GM12878 (cell line): Measurements from ENCODE around the gene DOCK2. TPM values are rescaled to one million over a fixed set of nuclear protein-coding genes. Genes with fewer than 3 reads are reported as not detected.
A peak's percentile ranks its signal among the peaks of the same experiment; 100 is the strongest.

ENCODE experiments used
- ATAC-seq: fragments of 200-7000 bp; cut with Tn5 transposase; 3 replicates; pipeline ENCODE4 v1.9.1; 2020; ENCODE audit warnings: mild to moderate bottlenecking, moderate library complexity
- BruUV-seq: library from RNA; stranded (reverse); fragments of 400-500 nt; replicated peaks from 2 replicates; lab custom pipeline; 2021; lab: Mats Ljungman, UMichigan
- CTCF ChIA-PET: fragments of 300-600 bp; sonication (Branson Sonifier 250); formaldehyde crosslinking; extraction: SDS; loops from one replicate; lab custom pipeline; 2021; ENCODE audit warnings: inconsistent platforms; lab: Yijun Ruan, JAX
- POLR2A ChIA-PET: fragments of 350-600 bp; formaldehyde crosslinking; extraction: SDS; loops from one replicate; lab custom pipeline; 2021; ENCODE audit warnings: inconsistent platforms; lab: Charles Lee
- RAD21 ChIA-PET: fragments of 300-600 bp; sonication (Branson Sonifier 250); formaldehyde crosslinking; loops from one replicate; lab custom pipeline; 2023; ENCODE audit warnings: antibody characterized with exemption; ENCODE audit not compliant: unreplicated experiment; lab: Charles Lee
- SMC1A ChIA-PET: fragments of 300-600 bp; sonication (Branson Sonifier 250); formaldehyde crosslinking; loops from one replicate; lab custom pipeline; 2023; ENCODE audit not compliant: unreplicated experiment, uncharacterized antibody; lab: Charles Lee
- DNase-seq: peaks from one replicate; pipeline ENCODE4 v3.0.0-alpha.2; 2011; ENCODE audit warnings: low read depth, low spot score
- FAIRE-seq: peaks from 3 replicates; lab custom pipeline; 2011; peaks lifted over from hg19 to GRCh38; lab: Jason Lieb, UNC
- H2AFZ ChIP-seq: 2 replicates; pipeline ENCODE4 v1.6.0; 2011; ENCODE audit warnings: low read depth, low read length, control low read depth; ENCODE audit not compliant: control insufficient read depth
- H3K27ac ChIP-seq: 2 replicates; pipeline ENCODE4 v1.5.1; 2011; ENCODE audit warnings: control low read depth; ENCODE audit not compliant: control insufficient read depth, insufficient read depth
- H3K27me3 ChIP-seq, 2 experiments: replicated peaks in 1 of 2; 2 replicates each; pipeline versions ENCODE4 v1.6.0 to v1.6.1; 2011; ENCODE audit warnings: low read length in 1 of 2; ENCODE audit not compliant: control insufficient read depth in 2 of 2, insufficient read depth in 2 of 2
- H3K36me3 ChIP-seq, 2 experiments: 2 replicates each; pipeline ENCODE4 v1.5.1; 2011; ENCODE audit warnings: low read length in 1 of 2; ENCODE audit not compliant: control insufficient read depth in 2 of 2, insufficient read depth in 2 of 2
- H3K4me1 ChIP-seq: 2 replicates; pipeline ENCODE4 v1.6.1; 2011; ENCODE audit warnings: mild to moderate bottlenecking, low read length, moderate library complexity, mixed read lengths; ENCODE audit not compliant: control insufficient read depth, insufficient read depth
- H3K4me2 ChIP-seq: 2 replicates; pipeline ENCODE4 v1.6.0; 2011; ENCODE audit warnings: control low read depth; ENCODE audit not compliant: control insufficient read depth, insufficient read depth
- H3K4me3 ChIP-seq: fragments of 200-600 bp; sonication (generic); 2 replicates; pipeline ENCODE4 v1.5.1; 2016
- H3K79me2 ChIP-seq: 2 replicates; pipeline ENCODE4 v1.6.0; 2011; ENCODE audit warnings: low read length; ENCODE audit not compliant: control insufficient read depth, insufficient read depth
- H3K9ac ChIP-seq: 2 replicates; pipeline ENCODE4 v1.8.0; 2011; ENCODE audit warnings: low read length, control low read depth, mixed read lengths; ENCODE audit not compliant: control insufficient read depth, insufficient read depth
- H3K9me3 ChIP-seq: replicated peaks from 3 replicates; pipeline ENCODE4 v1.5.1; 2011; ENCODE audit warnings: mild to moderate bottlenecking, low read length; ENCODE audit not compliant: control insufficient read depth, insufficient read depth
- H4K20me1 ChIP-seq: 2 replicates; pipeline ENCODE4 v1.6.0; 2011; ENCODE audit not compliant: control insufficient read depth, insufficient read depth
- ASH2L ChIP-seq: fragments of 300-600, 200-600 bp; sonication (generic); IDR thresholded peaks from 2 replicates; pipeline ENCODE4 v1.6.1; 2017; ENCODE audit warnings: low read depth, mild to moderate bottlenecking, borderline replicate concordance
- BRCA1 ChIP-seq: IDR thresholded peaks from 2 replicates; pipeline ENCODE4 v1.6.1; 2011; ENCODE audit warnings: low read depth, low read length, improper control_type of control experiment
- MEF2A ChIP-seq: IDR thresholded peaks from 2 replicates; pipeline ENCODE4 v1.6.1; 2011; ENCODE audit warnings: low read depth, mild to moderate bottlenecking, low read length, moderate library complexity; ENCODE audit not compliant: insufficient read depth
- SMAD1 ChIP-seq: fragments of 450-650 bp; IDR thresholded peaks from 2 replicates; pipeline ENCODE4 v1.6.1; 2018; ENCODE audit warnings: mild to moderate bottlenecking, low read depth; ENCODE audit not compliant: partially characterized antibody
- SP1 ChIP-seq: IDR thresholded peaks from one replicate; pipeline ENCODE4 v1.6.1; 2011; ENCODE audit warnings: low read depth, low read length
- SUZ12 ChIP-seq: fragments of 200-600 bp; sonication (generic); IDR thresholded peaks from one replicate; pipeline ENCODE4 v1.6.1; 2018; ENCODE audit warnings: antibody characterized with exemption, mild to moderate bottlenecking; ENCODE audit not compliant: unreplicated experiment
- TCF3 ChIP-seq: IDR thresholded peaks from 2 replicates; pipeline ENCODE4 v1.6.1; 2012; ENCODE audit warnings: low read depth, mild to moderate bottlenecking, low read length, borderline replicate concordance; ENCODE audit not compliant: insufficient read depth
- TCF7 ChIP-seq: IDR thresholded peaks from 2 replicates; pipeline ENCODE4 v1.6.1; 2014; ENCODE audit warnings: antibody characterized with exemption, borderline replicate concordance
- WGBS: methylation state at CpG from one replicate; pipeline ENCODE4 v1.1.6; 2016; ENCODE audit warnings: low lambda C conversion rate; ENCODE audit not compliant: insufficient replicate concordance, insufficient coverage; ENCODE audit errors: missing lambda C conversion rate; 5-methylcytosine and 5-hydroxymethylcytosine counted together
- in situ Hi-C: fragments of 300-500 bp; cut with MboI; formaldehyde crosslinking; loops from 9 replicates; pipeline ENCODE4 v1.14.3; 2018; ENCODE audit warnings: mixed read lengths
- intact Hi-C: fragments of 100-400 bp; cut with micrococcal nuclease; formaldehyde crosslinking; loops from one replicate; pipeline ENCODE4 v1.14.2; 2022; ENCODE audit not compliant: unreplicated experiment
- polyA plus RNA-seq, 11 experiments: library from polyadenylated mRNA; depleted of rRNA in 4 of 11; unstranded in 6 of 11; stranded (reverse) in 5 of 11; fragments of >200 nt; fragmentation: Nextera tagmentation in 4 of 11; fragmentation: Illumina TruSeq in 1 of 11; extraction: Ambion mirVana in 4 of 11; extraction: Trizol in 1 of 11; gene quantifications; 1 replicate in 1 of 11; 2 replicates in 10 of 11; pipeline versions ENCODE4 v1.2.1 to v1.2.3, GENCODE V29; 2011 to 2016; ENCODE audit warnings: inconsistent platforms in 2 of 11, missing spikeins in 2 of 11, low read depth in 1 of 11
- total RNA-seq, 4 experiments: library from RNA; depleted of rRNA in 3 of 4; stranded (reverse); fragments of >200 nt in 3 of 4; fragmentation: Illumina TruSeq in 1 of 4; extraction: Trizol in 1 of 4; gene quantifications; 2 replicates each; pipeline versions ENCODE4 v1.2.1 to v1.2.3, GENCODE V29; 2013 to 2021
- TF ChIP-seq, protein P1 (sequence below): fragments of 450-650 bp; IDR thresholded peaks from 2 replicates; pipeline ENCODE4 v1.6.1; 2017; ENCODE audit warnings: borderline replicate concordance

DOCK2 gene
- total and polyA plus RNA-seq, 10 of the 15 experiments (the other 5 are each of a cell fraction or from before 2014, with no cell fraction given): 34.2 to 192 (median 118) TPM

DNA sequence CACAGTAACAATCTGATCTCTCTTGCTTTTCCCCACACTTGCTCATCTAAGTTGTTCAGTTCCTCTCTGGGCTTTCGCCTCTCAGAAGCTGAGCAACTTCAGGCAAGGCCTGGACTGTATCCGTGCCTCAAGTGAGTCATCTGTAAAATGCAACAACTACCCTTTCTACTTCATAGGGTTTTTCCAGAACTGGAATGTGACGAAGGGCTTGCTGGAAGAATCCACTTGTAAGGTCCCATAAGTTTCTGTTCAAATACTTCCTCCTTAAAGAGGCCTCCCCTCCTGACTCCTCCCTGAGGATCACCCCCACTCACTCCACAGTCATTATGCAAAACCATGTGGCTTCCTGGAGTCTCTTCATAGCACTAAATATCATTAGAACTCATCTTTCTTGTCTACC, 360.7 kb downstream of the DOCK2 start:
- no peak for TF ChIP-seq TCF3
- no peaks in the 10 kb centered on the region for H4K20me1 ChIP-seq
- no peak for FAIRE-seq
- RAD21 ChIA-PET: no interaction called here
- H3K4me1 ChIP-seq: no peaks in the 10 kb centered on the region
- POLR2A ChIA-PET: no interaction called here
- CTCF ChIA-PET: no interaction called here
- no peaks in the 10 kb centered on the region for H3K9me3 ChIP-seq
- peak; percentile 19; the same call in 1 of the 3 replicates for ATAC-seq
- no peak overlapping the region for H3K9ac ChIP-seq
- 7% methylated on average over 3 of the region's 3 CpGs for WGBS
- no peaks in the 10 kb centered on the region for H3K79me2 ChIP-seq
- SMC1A ChIA-PET: no interaction called here
- no peak overlapping the region for H2AFZ ChIP-seq
- H3K4me2 ChIP-seq: no peak overlapping the region
- no TSS peak for BruUV-seq
- intact Hi-C loops: no loop called here
- in situ Hi-C loops: no loop called here
- 0 out of 2 replicates have a peak overlapping the region, but pooled peaks have one; percentile 4 for H3K27ac ChIP-seq
- H3K4me3 ChIP-seq: no peak overlapping the region
- DNase-seq: no peak
- H3K36me3 ChIP-seq: peaks cover 12 to 37% of the 10 kb centered on the region in 2 experiments
- H3K27me3 ChIP-seq: no peaks in the 10 kb centered on the region

DNA sequence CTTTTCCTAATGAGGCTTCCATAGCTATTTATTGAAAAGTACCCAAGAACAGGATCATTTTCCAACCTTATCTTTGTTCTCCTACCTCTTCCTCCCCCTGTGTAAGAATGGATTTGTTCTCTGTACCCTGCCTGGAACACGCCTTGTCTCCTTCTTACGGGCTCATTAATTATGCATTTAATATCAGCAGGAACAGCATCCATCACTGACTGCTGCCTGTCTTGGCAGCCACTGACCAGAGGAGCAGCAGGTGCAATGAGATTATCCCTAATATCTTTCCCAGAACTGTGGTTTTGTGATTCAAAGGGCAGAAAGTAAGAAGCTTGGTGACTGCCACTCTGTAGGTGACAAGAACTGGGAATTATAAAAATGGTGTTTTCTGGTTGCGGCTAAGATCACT, 362.5 kb downstream of the DOCK2 start:
- DNase-seq: no peak
- CTCF ChIA-PET: no interaction called here

More for the DNA sequence above, 362.5 kb downstream of the DOCK2 start:
- ATAC-seq: no peak
- H3K4me2 ChIP-seq: no peak overlapping the region
- H3K79me2 ChIP-seq: no peaks in the 10 kb centered on the region
- TF ChIP-seq TCF7: no peak
- TF ChIP-seq, protein P1, sequence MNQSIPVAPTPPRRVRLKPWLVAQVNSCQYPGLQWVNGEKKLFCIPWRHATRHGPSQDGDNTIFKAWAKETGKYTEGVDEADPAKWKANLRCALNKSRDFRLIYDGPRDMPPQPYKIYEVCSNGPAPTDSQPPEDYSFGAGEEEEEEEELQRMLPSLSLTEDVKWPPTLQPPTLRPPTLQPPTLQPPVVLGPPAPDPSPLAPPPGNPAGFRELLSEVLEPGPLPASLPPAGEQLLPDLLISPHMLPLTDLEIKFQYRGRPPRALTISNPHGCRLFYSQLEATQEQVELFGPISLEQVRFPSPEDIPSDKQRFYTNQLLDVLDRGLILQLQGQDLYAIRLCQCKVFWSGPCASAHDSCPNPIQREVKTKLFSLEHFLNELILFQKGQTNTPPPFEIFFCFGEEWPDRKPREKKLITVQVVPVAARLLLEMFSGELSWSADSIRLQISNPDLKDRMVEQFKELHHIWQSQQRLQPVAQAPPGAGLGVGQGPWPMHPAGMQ: no peak
- TF ChIP-seq SMAD1: no peak
- no peak for TF ChIP-seq MEF2A
- no peak for TF ChIP-seq BRCA1
- no peak for TF ChIP-seq ASH2L
- TF ChIP-seq SUZ12: no peak
- TF ChIP-seq SP1: no peak
- TF ChIP-seq, all 136 proteins: peak for 0
- ChIA-PET POLR2A (no interaction called here), SMC1A (interaction anchor here (1.2 kb wide), 2 partner anchors 54 to 217 kb away, joined by 3 read pairs; no protein-coding TSS in a partner anchor), RAD21 (no interaction called here)
- no peaks in the 10 kb centered on the region; the same call in 2 of the 3 replicates for H3K9me3 ChIP-seq
- intact Hi-C loops: no loop called here
- FAIRE-seq: no peak
- no TSS peak for BruUV-seq
- H3K4me3 ChIP-seq: no peak overlapping the region
- in situ Hi-C loops: no loop called here
- no peak overlapping the region for H2AFZ ChIP-seq
- H3K4me1 ChIP-seq: no peaks in the 10 kb centered on the region
- H3K27ac ChIP-seq: no peak overlapping the region
- WGBS: 100% methylated on average over 3 of the region's 3 CpGs
- H3K9ac ChIP-seq: no peak overlapping the region
- peaks cover 12 to 46% of the 10 kb centered on the region in 2 experiments for H3K36me3 ChIP-seq
- H4K20me1 ChIP-seq: no peaks in the 10 kb centered on the region
- no peaks in the 10 kb centered on the region for H3K27me3 ChIP-seq
